H1 (cell line): ENCODE measurements around the gene PDYN. TPM values are rescaled to one million over a fixed set of nuclear protein-coding genes. Genes with fewer than 3 reads are reported as not detected.

Source experiments
- CTCF ChIA-PET: fragments of 300-600 bp; sonication (Branson Sonifier 250); formaldehyde crosslinking; loops from one replicate; lab custom pipeline; 2021; ENCODE audit not compliant: partially characterized antibody; lab: Charles Lee
- POLR2A ChIA-PET: fragments of 300-600 bp; sonication (Branson Sonifier 250); formaldehyde crosslinking; loops from one replicate; lab custom pipeline; 2021; ENCODE audit warnings: inconsistent platforms; ENCODE audit not compliant: partially characterized antibody; lab: Charles Lee
- DNase-seq, 2 experiments: peaks; one replicate each; pipeline versions ENCODE4 v3.0.0 to v3.0.0-alpha.2; 2010 to 2022; ENCODE audit warnings: low spot score in 2 of 2, low read depth in 1 of 2, mixed read lengths in 1 of 2
- FAIRE-seq: peaks from 2 replicates; lab custom pipeline; 2011; peaks lifted over from hg19 to GRCh38; lab: Jason Lieb, UNC
- H2AFZ ChIP-seq: 2 replicates; pipeline ENCODE4 v1.8.1; 2012; ENCODE audit warnings: low read length, inconsistent platforms
- H2AK5ac ChIP-seq: 2 replicates; pipeline ENCODE4 v1.6.1; 2013; ENCODE audit warnings: low read depth, low read length
- H2BK120ac ChIP-seq: replicated peaks from 2 replicates; pipeline ENCODE3; 2013; ENCODE audit warnings: low read depth, low read length, inconsistent platforms
- H2BK12ac ChIP-seq: 2 replicates; pipeline ENCODE4 v1.6.1; 2013; ENCODE audit warnings: low read depth, low read length
- H2BK15ac ChIP-seq: 2 replicates; pipeline ENCODE4 v1.6.1; 2013; ENCODE audit warnings: low read length
- H2BK20ac ChIP-seq: 2 replicates; pipeline ENCODE4 v1.6.1; 2013; ENCODE audit warnings: low read length
- H2BK5ac ChIP-seq: 2 replicates; pipeline ENCODE4 v1.6.1; 2013; ENCODE audit warnings: low read depth, low read length
- H3K14ac ChIP-seq: 2 replicates; pipeline ENCODE4 v1.6.1; 2013; ENCODE audit warnings: inconsistent platforms; ENCODE audit not compliant: insufficient read length
- H3K18ac ChIP-seq: 2 replicates; pipeline ENCODE4 v1.6.1; 2013; ENCODE audit warnings: low read length; ENCODE audit errors: extremely low read depth
- H3K23ac ChIP-seq: 2 replicates; pipeline ENCODE4 v1.6.1; 2013; ENCODE audit warnings: inconsistent platforms; ENCODE audit not compliant: insufficient read length
- H3K23me2 ChIP-seq: 2 replicates; pipeline ENCODE4 v1.6.1; 2013; ENCODE audit warnings: low read depth, low read length
- H3K27ac ChIP-seq: 2 replicates; pipeline ENCODE4 v1.6.1; 2011; ENCODE audit warnings: low read depth, low read length, inconsistent platforms
- H3K27me3 ChIP-seq, 4 experiments: replicated peaks in 1 of 4; 1 replicate in 1 of 4; 2 replicates in 3 of 4; pipeline versions ENCODE4 v1.6.1 to v1.8.1; 2011 to 2013; ENCODE audit warnings: low read length in 3 of 4, mild to moderate bottlenecking in 3 of 4, inconsistent platforms in 2 of 4, mixed read lengths in 2 of 4, moderate library complexity in 1 of 4; ENCODE audit not compliant: control insufficient read depth in 3 of 4, insufficient read depth in 3 of 4; ENCODE audit errors: extremely low read depth in 1 of 4
- H3K36me3 ChIP-seq, 4 experiments: 2 replicates each; pipeline versions ENCODE4 v1.6.1 to v1.8.1; 2011 to 2013; ENCODE audit warnings: mild to moderate bottlenecking in 4 of 4, low read length in 3 of 4, moderate library complexity in 2 of 4, control low read depth in 1 of 4, inconsistent platforms in 1 of 4; ENCODE audit not compliant: insufficient read depth in 4 of 4, control insufficient read depth in 2 of 4
- H3K4ac ChIP-seq: replicated peaks from 2 replicates; pipeline ENCODE3; 2013; ENCODE audit warnings: low read length, low read depth, mixed read lengths, inconsistent platforms; ENCODE audit not compliant: insufficient read length
- H3K4me1 ChIP-seq, 4 experiments: replicated peaks in 1 of 4; 1 replicate in 1 of 4; 2 replicates in 3 of 4; pipeline versions ENCODE4 v1.6.1 to v1.8.1; 2011 to 2013; ENCODE audit warnings: low read length in 3 of 4, inconsistent platforms in 2 of 4, mixed read lengths in 1 of 4; ENCODE audit not compliant: insufficient read depth in 4 of 4, control insufficient read depth in 3 of 4
- H3K4me2 ChIP-seq, 2 experiments: 2 replicates each; pipeline versions ENCODE4 v1.6.1 to v1.8.1; 2011 to 2013; ENCODE audit warnings: low read depth in 2 of 2, low read length in 2 of 2, control low read depth in 1 of 2, inconsistent platforms in 1 of 2, mild to moderate bottlenecking in 1 of 2; ENCODE audit not compliant: insufficient read depth in 1 of 2
- H3K4me3 ChIP-seq, 4 experiments: fragments of 200-600, 300-600 bp in 1 of 4; sonication (generic), shearing (Covaris generic), sonication (Bioruptor Twin) in 1 of 4; 2 replicates each; pipeline versions ENCODE4 v1.5.1 to v1.8.1; 2011 to 2016; ENCODE audit warnings: low read length in 4 of 4, low read depth in 3 of 4, control low read depth in 2 of 4, inconsistent platforms in 2 of 4, mild to moderate bottlenecking in 2 of 4, mixed read lengths in 1 of 4, moderate library complexity in 1 of 4; ENCODE audit not compliant: insufficient read depth in 2 of 4; ENCODE audit errors: extremely low read depth in 1 of 4
- H3K56ac ChIP-seq: replicated peaks from 2 replicates; pipeline ENCODE3; 2013; ENCODE audit warnings: low read depth, mild to moderate bottlenecking, mixed read lengths, low read length, inconsistent platforms; ENCODE audit not compliant: insufficient read length
- H3K79me1 ChIP-seq: 2 replicates; pipeline ENCODE4 v1.6.1; 2013; ENCODE audit warnings: low read depth, low read length, control low read depth
- H3K79me2 ChIP-seq, 2 experiments: 2 replicates each; pipeline versions ENCODE4 v1.6.1 to v1.8.1; 2012 to 2013; ENCODE audit warnings: low read length in 2 of 2, mild to moderate bottlenecking in 2 of 2, inconsistent platforms in 1 of 2; ENCODE audit not compliant: insufficient read depth in 2 of 2, control insufficient read depth in 1 of 2
- H3K9ac ChIP-seq, 4 experiments: replicated peaks in 1 of 4; 1 replicate in 1 of 4; 2 replicates in 3 of 4; pipeline versions ENCODE4 v1.6.1 to v1.8.1; 2011 to 2013; ENCODE audit warnings: low read depth in 3 of 4, low read length in 3 of 4, control low read depth in 2 of 4, mild to moderate bottlenecking in 2 of 4, moderate library complexity in 2 of 4, inconsistent platforms in 1 of 4; ENCODE audit errors: extremely low read depth in 1 of 4
- H3K9me3 ChIP-seq, 2 experiments: 2 replicates each; pipeline versions ENCODE4 v1.6.1 to v1.8.1; 2012 to 2013; ENCODE audit warnings: mild to moderate bottlenecking in 2 of 2, moderate library complexity in 2 of 2, control low read depth in 1 of 2, inconsistent platforms in 1 of 2, low read depth in 1 of 2, low read length in 1 of 2, mixed read lengths in 1 of 2; ENCODE audit not compliant: insufficient read depth in 2 of 2
- H4K20me1 ChIP-seq, 2 experiments: replicated peaks in 1 of 2; 2 replicates each; pipeline versions ENCODE3 to v1.8.1; 2011 to 2013; ENCODE audit warnings: inconsistent platforms in 2 of 2, low read length in 2 of 2, mild to moderate bottlenecking in 1 of 2; ENCODE audit not compliant: insufficient read depth in 2 of 2, control insufficient read depth in 1 of 2
- H4K5ac ChIP-seq: 2 replicates; pipeline ENCODE4 v1.6.1; 2013; ENCODE audit warnings: low read length, low read depth, mixed read lengths, inconsistent platforms; ENCODE audit not compliant: insufficient read length
- H4K8ac ChIP-seq: 2 replicates; pipeline ENCODE4 v1.8.0; 2013; ENCODE audit warnings: mild to moderate bottlenecking, moderate library complexity, low read length, inconsistent platforms; ENCODE audit not compliant: insufficient read depth; ENCODE audit errors: extremely low read depth
- H4K91ac ChIP-seq: replicated peaks from 2 replicates; pipeline ENCODE3; 2013; ENCODE audit warnings: low read length, mixed read lengths, inconsistent platforms; ENCODE audit not compliant: insufficient read length
- E2F6 ChIP-seq: IDR thresholded peaks from 2 replicates; pipeline ENCODE4 v1.6.1; 2012; ENCODE audit warnings: inconsistent platforms
- KDM5A ChIP-seq: fragments of 200-600 bp; IDR thresholded peaks from 2 replicates; pipeline ENCODE4 v1.7.1; 2012; ENCODE audit warnings: mild to moderate bottlenecking, low read length, inconsistent platforms, mixed read lengths
- MAFK ChIP-seq: IDR thresholded peaks from 2 replicates; pipeline ENCODE4 v1.6.1; 2012; ENCODE audit warnings: low read depth, mild to moderate bottlenecking, improper control_type of control experiment, low read length
- POU5F1 ChIP-seq: IDR thresholded peaks from 2 replicates; pipeline ENCODE4 v1.6.1; 2011; ENCODE audit warnings: low read depth, mild to moderate bottlenecking, low read length, moderate library complexity
- RAD21 ChIP-seq, 2 experiments: IDR thresholded peaks in 1 of 2; conservative IDR thresholded peaks in 1 of 2; 2 replicates each; pipeline ENCODE4 v1.6.1; 2011; ENCODE audit warnings: low read depth in 2 of 2, low read length in 2 of 2, improper control_type of control experiment in 1 of 2, inconsistent platforms in 1 of 2, mild to moderate bottlenecking in 1 of 2, moderate library complexity in 1 of 2
- SP1 ChIP-seq: IDR thresholded peaks from 2 replicates; pipeline ENCODE4 v1.6.1; 2011; ENCODE audit warnings: low read depth, low read length
- SP4 ChIP-seq: IDR thresholded peaks from 2 replicates; pipeline ENCODE4 v1.6.1; 2012; ENCODE audit warnings: low read length, inconsistent platforms
- SUZ12 ChIP-seq: fragments of 200-600 bp; sonication (generic); IDR thresholded peaks from 2 replicates; pipeline ENCODE4 v1.6.1; 2012; ENCODE audit warnings: mild to moderate bottlenecking, inconsistent platforms, low read length, moderate library complexity, mixed read lengths
- TAF1 ChIP-seq: IDR thresholded peaks from 2 replicates; pipeline ENCODE4 v1.6.1; 2011; ENCODE audit warnings: mild to moderate bottlenecking, low read depth, low read length
- WGBS, 2 experiments: shearing (Covaris generic) in 1 of 2; methylation state at CpG; one replicate each; pipeline versions ENCODE4 v1.1.6 to v1.1.7; 2013 to 2015; ENCODE audit warnings: low lambda C conversion rate in 2 of 2, mixed read lengths in 2 of 2, inconsistent platforms in 1 of 2, low coverage in 1 of 2, missing lambda C conversion rate in 1 of 2; ENCODE audit not compliant: insufficient replicate concordance in 2 of 2, insufficient coverage in 1 of 2, insufficient read length in 1 of 2; ENCODE audit errors: extremely low coverage in 1 of 2, missing lambda C conversion rate in 1 of 2; 5-methylcytosine and 5-hydroxymethylcytosine counted together
- polyA plus RNA-seq, 7 experiments: library from polyadenylated mRNA; depleted of rRNA in 3 of 7; stranded (reverse) in 5 of 7; unstranded in 2 of 7; fragments of >200 nt in 5 of 7; fragments of 200-250 nt in 2 of 7; gene quantifications; 1 replicate in 5 of 7; 2 replicates in 1 of 7; 4 replicates in 1 of 7; pipeline versions ENCODE4 v1.2.1 to v1.2.3, GENCODE V29; 2011 to 2013; ENCODE audit warnings: missing spikeins in 2 of 7, mixed read lengths in 2 of 7
- total RNA-seq: library from RNA; stranded (reverse); fragmentation: NEBNext Ultra II Directional; extraction: Animal tissue kit (Norgen Biotek cat#: 25700); gene quantifications from 2 replicates; pipeline ENCODE4 v1.2.1, GENCODE V29; 2021
- TF ChIP-seq, protein P1 (sequence below), 3 experiments: IDR thresholded peaks; 1 replicate in 2 of 3; 2 replicates in 1 of 3; pipeline versions ENCODE4 v1.5.1 to v1.6.1; 2011; ENCODE audit warnings: low read length in 3 of 3, mild to moderate bottlenecking in 3 of 3, inconsistent platforms in 2 of 3, low read depth in 1 of 3, moderate library complexity in 1 of 3; ENCODE audit not compliant: insufficient read depth in 1 of 3; ENCODE audit errors: control extremely low read depth in 1 of 3

PDYN gene
- total and polyA plus RNA-seq, 2 of the 8 experiments (the other 6 are each of a cell fraction or from before 2014, with no cell fraction given), result 0.54 to 0.60 TPM

- H2BK15ac ChIP-seq, result no peak overlapping the region
- H2BK5ac ChIP-seq, result no peak overlapping the region
- H3K79me1 ChIP-seq, result no peaks in the 10 kb centered on the region
- DNase-seq (no peak), FAIRE-seq (no peak)
- H3K23ac ChIP-seq, result no peak overlapping the region
- CTCF ChIA-PET, result interaction anchor here (2.6 kb wide), 1 partner anchor 30 kb away, joined by 11 read pairs; no protein-coding TSS in a partner anchor
- no peaks in the 10 kb centered on the region for H4K20me1 ChIP-seq
- H3K27me3 ChIP-seq, result no peaks in the 10 kb centered on the region
- no peak overlapping the region for H3K4ac ChIP-seq
- H4K5ac ChIP-seq, result no peak overlapping the region
- no peak overlapping the region for H2AFZ ChIP-seq
- no peak overlapping the region for H3K4me3 ChIP-seq
- H3K4me1 ChIP-seq, result no peaks in the 10 kb centered on the region
- H3K36me3 ChIP-seq, result no peaks in the 10 kb centered on the region
- H3K56ac ChIP-seq, result no peak overlapping the region
- no peak overlapping the region for H3K9ac ChIP-seq
- no peak overlapping the region for H3K14ac ChIP-seq
- no peak overlapping the region for H2BK120ac ChIP-seq
- POLR2A ChIA-PET, result no interaction called here
- H3K9me3 ChIP-seq, result no peaks in the 10 kb centered on the region
- H4K8ac ChIP-seq, result no peak overlapping the region
- no peak overlapping the region for H4K91ac ChIP-seq
- H3K23me2 ChIP-seq, result peaks cover 4% of the 10 kb centered on the region; the same call in 1 of the 2 replicates
- no peak overlapping the region for H3K18ac ChIP-seq
- no peak overlapping the region for H2BK20ac ChIP-seq
- H2BK12ac ChIP-seq, result no peak overlapping the region
- no peak overlapping the region for H3K4me2 ChIP-seq
- H3K27ac ChIP-seq, result no peak overlapping the region
- WGBS, 2 experiments, result 86% methylated on average over 4 of the region's 4 CpGs; no CpG with 5 or more reads in 1 of the 2 experiments
- no peak overlapping the region for H2AK5ac ChIP-seq
- H3K79me2 ChIP-seq, result no peaks in the 10 kb centered on the region
- TF ChIP-seq SP1, result no peak
- TF ChIP-seq, protein P1, sequence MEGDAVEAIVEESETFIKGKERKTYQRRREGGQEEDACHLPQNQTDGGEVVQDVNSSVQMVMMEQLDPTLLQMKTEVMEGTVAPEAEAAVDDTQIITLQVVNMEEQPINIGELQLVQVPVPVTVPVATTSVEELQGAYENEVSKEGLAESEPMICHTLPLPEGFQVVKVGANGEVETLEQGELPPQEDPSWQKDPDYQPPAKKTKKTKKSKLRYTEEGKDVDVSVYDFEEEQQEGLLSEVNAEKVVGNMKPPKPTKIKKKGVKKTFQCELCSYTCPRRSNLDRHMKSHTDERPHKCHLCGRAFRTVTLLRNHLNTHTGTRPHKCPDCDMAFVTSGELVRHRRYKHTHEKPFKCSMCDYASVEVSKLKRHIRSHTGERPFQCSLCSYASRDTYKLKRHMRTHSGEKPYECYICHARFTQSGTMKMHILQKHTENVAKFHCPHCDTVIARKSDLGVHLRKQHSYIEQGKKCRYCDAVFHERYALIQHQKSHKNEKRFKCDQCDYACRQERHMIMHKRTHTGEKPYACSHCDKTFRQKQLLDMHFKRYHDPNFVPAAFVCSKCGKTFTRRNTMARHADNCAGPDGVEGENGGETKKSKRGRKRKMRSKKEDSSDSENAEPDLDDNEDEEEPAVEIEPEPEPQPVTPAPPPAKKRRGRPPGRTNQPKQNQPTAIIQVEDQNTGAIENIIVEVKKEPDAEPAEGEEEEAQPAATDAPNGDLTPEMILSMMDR (IDR thresholded peaks at IDR 0.05; ENCODE audit: control extremely low read depth in 1 of 3, insufficient read depth in 1 of 3, low read depth in 1 of 3, low read length in 3 of 3), result no peak
- TF ChIP-seq KDM5A, result no peak
- TF ChIP-seq E2F6, result no peak
- TF ChIP-seq SUZ12, result no peak
- TF ChIP-seq TAF1, result no peak
- no peak for TF ChIP-seq RAD21 (IDR thresholded peaks at IDR 0.05 in 1 of 2, conservative IDR thresholded peaks at IDR 0.05 in 1 of 2; ENCODE audit: low read depth in 2 of 2, low read length in 2 of 2)
- TF ChIP-seq POU5F1, result no peak
- no peak for TF ChIP-seq MAFK
- no peak for TF ChIP-seq SP4
Observed at GRCh38 chr20:2037296-2037914, 43.5 kb upstream of the PDYN start.
